ENCODE data around the gene TMEM42.
A peak's percentile ranks its signal among the peaks of the same experiment; 100 is the strongest.

Gene TMEM42

DNA sequence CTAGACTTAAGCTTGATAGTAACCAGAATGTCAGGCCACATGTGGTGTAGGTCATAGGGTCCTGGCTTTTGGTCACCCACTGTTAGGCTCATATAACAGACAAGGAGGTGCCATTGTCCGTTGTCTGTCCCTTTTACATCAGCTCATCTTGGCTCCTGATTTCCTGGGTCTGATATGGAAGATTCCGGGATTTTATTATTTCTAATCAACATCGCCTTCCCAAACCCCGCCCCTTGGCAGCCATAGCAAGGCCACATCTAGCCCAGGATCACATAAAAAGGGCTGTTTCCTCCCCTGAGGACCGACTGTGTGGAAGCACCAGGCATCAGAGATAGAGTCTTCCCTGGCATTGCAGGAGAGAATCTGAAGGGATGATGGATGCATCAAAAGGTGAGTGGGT lies 12.6 kb downstream of the TMEM42 start, which contains the start of gene TGM4:
TSS of gene TGM4 (plus strand) at position 301 of the 400 bp plus-strand sequence. CDS start at position 372, 71 bp downstream.
- no peak for DNase-seq (ENCODE audit: low read depth, low spot score)

GRCh38 chr3:44875596-44875995 lies 13.9 kb downstream of the TMEM42 start:
- DNase-seq (ENCODE audit: low read depth, low spot score) = no peak

DNA sequence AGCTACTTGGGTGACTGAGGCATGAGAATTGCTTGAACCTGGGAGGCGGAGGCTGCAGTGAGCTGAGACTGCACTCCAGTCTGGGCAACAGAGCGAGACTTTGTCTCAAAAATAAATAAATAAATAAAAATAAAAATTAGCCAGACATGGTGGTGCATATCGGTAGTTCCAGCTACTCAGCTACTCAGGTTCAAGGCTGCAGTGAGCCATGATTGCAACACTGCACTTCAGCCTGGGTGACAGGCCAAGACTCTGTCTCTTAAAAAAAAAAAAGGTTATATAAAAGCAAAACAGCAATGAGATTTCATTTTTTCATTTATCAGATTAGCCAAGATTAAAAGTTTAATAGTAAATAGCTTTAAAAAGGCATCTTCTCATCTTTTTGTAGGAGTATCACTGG lies 15.6 kb downstream of the TMEM42 start:
- DNase-seq (ENCODE audit: low read depth, low spot score) = no peak

DNA sequence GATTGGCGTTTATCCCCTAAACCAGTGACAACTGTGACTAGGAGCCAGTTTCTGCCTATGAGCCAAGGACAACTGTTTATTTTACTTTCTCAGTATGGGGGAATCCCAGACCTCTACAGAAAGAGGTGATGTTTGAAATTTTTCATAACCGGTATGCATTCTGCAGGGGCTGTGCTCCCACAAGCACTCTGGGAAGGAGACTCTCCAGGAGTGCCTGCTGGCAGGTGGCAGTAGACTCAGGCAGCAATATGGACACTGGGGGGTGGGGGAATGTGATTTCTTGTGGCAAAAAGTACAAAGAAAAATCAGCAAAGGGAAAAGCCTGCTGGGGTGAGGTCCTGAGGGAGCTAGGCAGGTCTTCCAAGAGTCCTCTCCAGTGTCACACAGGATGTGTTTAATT lies 18.6 kb downstream of the TMEM42 start:
- DNase-seq (ENCODE audit: low read depth, low spot score) = no peak

- DNase-seq (ENCODE audit: low read depth, low spot score) = no peak
Measured at GRCh38 chr3:44883213-44883955, 21.7 kb downstream of the TMEM42 start.

- DNase-seq (ENCODE audit: low read depth, low spot score) = peak; percentile 93
Measured at GRCh38 chr3:44883999-44884431, 22.3 kb downstream of the TMEM42 start.

DNA sequence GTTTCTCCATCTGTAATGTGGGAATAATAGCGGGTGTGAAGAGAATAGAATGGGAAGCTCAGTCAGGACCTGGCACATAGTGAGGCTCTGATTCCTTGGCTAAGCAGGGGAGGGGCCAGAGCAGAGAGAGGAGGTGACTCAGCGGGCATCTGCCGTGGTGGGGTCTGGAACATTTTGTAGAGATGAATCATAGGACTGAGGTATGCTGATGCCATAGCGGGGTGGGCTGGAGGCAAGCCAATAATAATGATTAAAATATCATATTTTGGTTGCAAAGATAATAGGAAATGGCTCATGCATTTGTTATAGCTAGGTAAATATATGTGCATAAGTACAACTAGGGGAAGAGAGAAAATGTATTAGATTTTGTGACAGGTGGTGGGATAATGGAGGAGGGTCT lies 23.9 kb downstream of the TMEM42 start:
- peak; percentile 84 for DNase-seq (ENCODE audit: low read depth, low spot score)

DNA sequence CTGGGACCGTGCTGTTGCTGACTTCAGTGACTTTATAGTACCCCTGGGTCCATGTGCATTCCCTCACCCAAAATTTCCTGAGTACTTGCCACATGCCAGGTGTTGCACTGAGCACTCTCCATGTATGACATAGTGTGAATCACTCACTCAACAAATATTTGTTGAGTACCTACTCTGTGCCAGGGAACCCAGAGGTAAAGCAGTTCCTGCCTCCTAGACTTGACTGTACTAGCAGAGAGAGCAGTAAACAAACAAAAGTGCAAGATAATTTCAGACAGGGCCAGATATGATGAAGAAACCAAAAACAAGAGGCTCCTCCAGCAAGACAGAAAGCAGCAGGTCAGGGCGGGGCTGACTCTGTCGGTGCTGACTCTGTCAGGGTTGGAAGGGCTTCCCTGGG lies 24.8 kb downstream of the TMEM42 start:
- no peak for DNase-seq (ENCODE audit: low read depth, low spot score)

DNA sequence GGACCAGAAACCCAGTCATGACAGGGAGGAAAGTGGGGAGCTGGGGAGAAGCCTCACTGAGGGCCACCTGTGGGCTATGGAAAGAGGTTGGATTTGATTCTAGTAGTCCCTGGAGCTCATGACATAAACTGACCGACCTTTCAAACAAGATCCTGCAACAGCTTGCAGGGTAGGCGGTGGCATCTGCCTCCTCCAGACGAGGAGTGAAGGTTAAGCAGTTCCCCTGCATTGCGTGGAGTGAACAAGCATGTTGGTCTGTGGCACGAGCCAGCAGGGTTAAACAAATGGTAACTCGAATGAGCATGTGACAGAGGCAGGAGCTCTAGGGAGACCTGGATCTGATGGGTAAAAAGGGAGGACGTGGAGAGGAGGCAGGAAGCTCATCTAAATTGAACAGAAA lies 25.4 kb downstream of the TMEM42 start:
- no peak for DNase-seq (ENCODE audit: low read depth, low spot score)

DNA sequence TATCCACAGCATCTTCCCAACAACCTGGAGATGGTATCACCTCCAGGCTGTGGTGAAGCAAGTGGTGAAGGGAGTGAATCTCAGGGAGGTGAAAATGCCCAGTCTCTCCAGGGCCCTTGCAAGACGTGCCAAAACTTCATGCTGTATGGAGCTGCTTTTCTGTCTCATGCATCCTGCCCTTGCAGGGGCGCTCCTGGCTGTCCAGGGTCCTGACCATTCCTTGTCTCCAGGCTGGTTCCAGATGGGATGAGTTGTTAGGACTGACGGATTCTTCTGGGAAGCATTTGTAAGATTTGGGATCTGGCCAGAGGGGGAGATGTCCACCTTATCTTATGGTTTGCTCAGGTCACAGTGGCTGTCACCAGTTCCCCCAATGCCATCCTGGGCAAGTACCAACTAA lies 28.5 kb downstream of the TMEM42 start:
- no peak for DNase-seq (ENCODE audit: low read depth, low spot score)

GRCh38 chr3:44890852-44891251 lies 29.1 kb downstream of the TMEM42 start:
- DNase-seq (ENCODE audit: low read depth, low spot score) = no peak

GRCh38 chr3:44892689-44893088 lies 31.0 kb downstream of the TMEM42 start:
- DNase-seq (ENCODE audit: low read depth, low spot score) = no peak

DNA sequence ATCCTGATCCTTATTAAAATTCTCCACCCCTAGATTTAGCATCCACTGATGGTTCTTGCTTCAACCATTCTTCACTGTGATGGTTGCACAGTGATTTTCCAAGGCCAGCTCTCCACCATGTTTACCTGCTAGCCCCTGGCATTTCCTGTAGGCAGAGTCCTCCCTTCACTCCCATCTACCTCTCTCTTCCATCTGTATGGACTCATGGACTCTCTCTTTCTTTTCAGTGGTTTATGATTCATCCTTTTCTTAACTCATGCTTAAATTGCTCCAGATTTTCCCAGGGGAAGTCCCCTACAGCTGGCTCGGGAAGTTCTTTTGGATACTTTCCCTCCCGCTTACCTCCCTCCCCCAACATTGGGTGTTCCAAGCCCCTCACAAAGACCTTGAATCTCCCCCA lies 31.4 kb downstream of the TMEM42 start:
- no peak for DNase-seq (ENCODE audit: low read depth, low spot score)

- DNase-seq (ENCODE audit: low read depth, low spot score) = no peak
Measured at GRCh38 chr3:44894485-44894884, 32.8 kb downstream of the TMEM42 start.

- no peak for DNase-seq (ENCODE audit: low read depth, low spot score)
Measured at GRCh38 chr3:44896440-44896839, 34.7 kb downstream of the TMEM42 start.

DNA sequence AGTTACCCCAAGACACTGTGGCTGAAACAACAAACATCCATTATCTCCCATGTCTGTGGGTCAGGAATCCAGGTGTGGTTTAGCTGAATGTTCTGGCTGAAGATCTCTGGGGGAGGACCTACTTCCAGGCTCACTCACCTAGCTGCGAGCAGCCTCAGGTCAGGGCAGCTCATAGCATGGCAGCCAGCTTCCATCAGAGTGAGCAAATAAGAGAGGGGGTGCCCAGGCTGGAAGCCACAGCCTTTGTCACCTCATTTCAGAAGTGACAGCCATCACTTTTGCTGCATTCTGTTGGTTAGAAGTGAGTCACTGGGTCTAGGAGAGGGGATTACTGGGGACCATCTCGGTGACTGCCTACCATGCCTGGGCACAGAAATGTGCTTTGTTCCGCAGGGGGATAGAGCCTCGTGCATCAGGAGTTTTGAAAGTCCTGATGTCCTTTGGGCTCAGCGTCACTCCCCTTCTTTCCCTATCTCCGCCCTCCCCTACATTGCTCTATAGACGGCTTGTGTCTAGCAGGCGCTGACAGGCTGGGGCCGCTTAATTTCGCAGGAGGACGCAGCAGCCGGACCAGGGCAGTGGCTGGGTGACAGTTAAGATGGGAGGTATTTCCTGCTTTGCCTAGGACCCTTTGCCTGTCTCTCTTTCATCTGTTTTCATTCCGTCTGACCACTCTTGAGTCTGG lies 38.1 kb downstream of the TMEM42 start:
- no peak for DNase-seq (ENCODE audit: low read depth, low spot score)

DNA sequence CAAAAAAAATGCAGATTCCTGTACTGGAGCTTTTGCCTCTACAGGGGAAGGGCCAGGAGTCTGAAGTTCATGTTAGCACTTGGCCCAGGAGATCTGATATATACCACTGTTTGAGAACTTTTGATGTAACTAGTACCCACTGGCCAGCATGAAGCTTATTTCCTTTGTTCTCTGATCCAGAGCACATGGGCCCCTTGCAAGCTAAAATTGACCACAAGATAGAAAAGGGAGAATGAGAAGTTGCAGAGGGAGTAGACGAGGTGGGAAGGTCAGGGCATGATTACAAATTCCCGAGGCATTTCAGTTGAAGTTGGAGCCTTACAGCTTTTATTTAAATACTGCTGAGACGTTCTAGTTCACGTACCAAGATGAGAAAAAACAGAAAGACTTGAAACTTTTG lies 40.9 kb downstream of the TMEM42 start:
- DNase-seq (ENCODE audit: low read depth, low spot score) = no peak

- no peak for DNase-seq (ENCODE audit: low read depth, low spot score)
Measured at GRCh38 chr3:44903314-44903713, 41.6 kb downstream of the TMEM42 start.

DNA sequence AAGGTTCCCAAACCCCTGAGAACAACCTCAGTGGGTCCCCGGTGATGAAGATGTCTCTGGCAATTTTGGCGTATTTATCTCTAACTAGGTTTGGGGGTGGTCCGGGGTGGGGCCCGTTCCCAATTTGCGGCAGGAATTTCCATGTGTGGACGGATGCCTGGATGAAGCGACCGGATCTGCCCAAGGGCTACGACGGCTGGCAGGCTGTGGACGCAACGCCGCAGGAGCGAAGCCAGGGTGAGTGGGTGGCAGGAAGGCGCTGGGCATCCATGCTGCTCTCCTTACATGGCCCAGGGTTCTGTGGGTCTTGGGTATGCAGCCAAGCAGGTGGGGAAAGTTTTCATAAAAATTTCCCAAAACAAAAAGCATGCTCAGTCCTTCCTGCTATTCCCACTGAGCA lies 42.0 kb downstream of the TMEM42 start:
- no peak for DNase-seq (ENCODE audit: low read depth, low spot score)

DNA sequence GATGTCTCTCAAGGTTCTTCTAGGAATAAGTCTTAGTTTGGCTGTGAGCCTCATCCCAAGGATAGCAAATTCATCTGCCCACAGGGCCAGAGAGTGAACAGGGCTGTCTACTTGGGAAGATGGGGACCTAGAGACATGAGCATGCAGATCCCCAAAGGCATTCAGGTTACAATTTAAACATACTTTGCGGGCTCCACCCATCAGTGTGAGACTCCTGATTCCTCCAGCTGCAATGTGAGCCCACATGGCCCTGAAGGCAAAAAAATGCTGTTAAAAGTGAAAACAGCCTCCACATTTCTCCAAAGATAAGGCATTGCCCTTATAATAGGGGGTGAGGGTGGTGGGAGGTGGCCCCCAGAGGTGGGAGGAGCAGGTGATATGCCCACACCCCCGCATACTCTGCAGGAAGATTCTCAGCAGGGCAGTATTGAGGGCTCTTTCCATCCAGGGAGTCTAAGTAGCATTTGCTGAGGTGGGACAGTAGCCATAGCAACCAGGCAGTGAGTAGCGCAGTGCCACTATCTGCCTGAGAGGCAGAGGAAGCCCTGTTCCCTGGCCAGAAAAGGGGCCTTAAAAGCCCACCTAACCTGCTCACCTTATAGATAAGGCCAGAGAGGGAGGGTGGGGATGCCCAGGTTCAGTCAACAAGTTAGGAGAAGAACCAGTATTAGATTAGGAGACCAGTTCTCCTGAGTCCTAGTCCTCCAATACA lies 43.9 kb downstream of the TMEM42 start:
- DNase-seq (ENCODE audit: low read depth, low spot score) = no peak

DNA sequence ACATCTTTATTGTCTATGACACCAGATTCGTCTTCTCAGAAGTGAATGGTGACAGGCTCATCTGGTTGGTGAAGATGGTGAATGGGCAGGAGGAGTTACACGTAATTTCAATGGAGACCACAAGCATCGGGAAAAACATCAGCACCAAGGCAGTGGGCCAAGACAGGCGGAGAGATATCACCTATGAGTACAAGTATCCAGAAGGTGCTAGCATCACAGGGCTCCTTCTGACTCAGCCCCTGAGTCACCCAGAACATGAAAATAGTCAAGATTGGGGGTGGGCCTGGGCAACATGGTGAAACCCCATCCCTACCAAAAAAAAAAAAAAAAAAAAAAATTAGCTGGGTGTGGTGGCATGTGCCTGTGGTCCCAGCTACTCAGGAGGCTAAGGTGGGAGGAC lies 45.3 kb downstream of the TMEM42 start:
- DNase-seq (ENCODE audit: low read depth, low spot score) = no peak

GRCh38 chr3:44907612-44908011 lies 45.9 kb downstream of the TMEM42 start:
- no peak for DNase-seq (ENCODE audit: low read depth, low spot score)

DNA sequence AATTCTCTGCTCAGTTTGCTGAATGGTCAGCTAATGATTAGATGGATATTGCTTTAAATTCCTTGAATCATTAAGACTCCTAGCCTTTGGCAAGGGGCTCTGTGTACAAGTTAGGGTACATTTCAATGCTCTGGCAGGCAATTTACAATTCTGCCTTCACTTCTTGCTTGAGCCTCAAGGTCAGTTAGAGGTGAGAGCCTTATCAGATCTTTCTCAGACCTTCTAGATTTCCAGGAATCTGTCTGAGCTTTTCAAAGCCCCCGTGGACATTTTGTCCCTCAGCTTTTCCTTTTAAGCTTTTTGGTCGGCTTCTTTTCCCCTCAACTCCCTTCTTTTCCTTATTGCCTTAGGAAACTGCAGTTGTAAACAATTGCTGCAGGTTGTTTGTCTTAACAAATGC lies 47.4 kb downstream of the TMEM42 start:
- no peak for DNase-seq (ENCODE audit: low read depth, low spot score)
